H9 (cell line): ENCODE results near the gene ELFN1. TPM values are rescaled to one million over a fixed set of nuclear protein-coding genes. Genes with fewer than 3 reads are reported as not detected.
A peak's percentile ranks its signal among the peaks of the same experiment; 100 is the strongest.

Source experiments
- DNase-seq: peaks from one replicate; pipeline ENCODE4 v3.0.0-alpha.2; 2017
- H2AFZ ChIP-seq: one replicate; pipeline ENCODE4 v1.6.1; 2013; ENCODE audit warnings: mild to moderate bottlenecking, low read length, control low read depth, moderate library complexity
- H2AK5ac ChIP-seq: 2 replicates; pipeline ENCODE4 v1.6.1; 2013; ENCODE audit warnings: low read length, control low read depth, mixed read lengths; ENCODE audit not compliant: insufficient read length
- H2BK120ac ChIP-seq: one replicate; pipeline ENCODE4 v1.6.1; 2013; ENCODE audit warnings: low read depth, mild to moderate bottlenecking, low read length, control low read depth, inconsistent platforms; ENCODE audit not compliant: poor library complexity, severe bottlenecking
- H2BK12ac ChIP-seq: 2 replicates; pipeline ENCODE4 v1.6.1; 2013; ENCODE audit warnings: low read length, control low read depth, mixed read lengths, low read depth; ENCODE audit not compliant: insufficient read length
- H2BK15ac ChIP-seq: 2 replicates; pipeline ENCODE4 v1.6.1; 2013; ENCODE audit warnings: low read depth, low read length, control low read depth
- H2BK20ac ChIP-seq: one replicate; pipeline ENCODE4 v1.6.1; 2013; ENCODE audit warnings: low read depth, mild to moderate bottlenecking, low read length, control low read depth, inconsistent platforms; ENCODE audit not compliant: poor library complexity, severe bottlenecking
- H2BK5ac ChIP-seq: 2 replicates; pipeline ENCODE4 v1.6.1; 2013; ENCODE audit warnings: low read length, control low read depth, mixed read lengths; ENCODE audit not compliant: insufficient read length
- H3K14ac ChIP-seq: 2 replicates; pipeline ENCODE4 v1.6.1; 2013; ENCODE audit warnings: low read length, control low read depth; ENCODE audit not compliant: insufficient read depth
- H3K18ac ChIP-seq: 2 replicates; pipeline ENCODE4 v1.6.1; 2013; ENCODE audit warnings: low read depth, mild to moderate bottlenecking, mixed read lengths, low read length, control low read depth; ENCODE audit not compliant: insufficient read length
- H3K23ac ChIP-seq: 2 replicates; pipeline ENCODE4 v1.6.1; 2013; ENCODE audit warnings: low read length, control low read depth, mixed read lengths, low read depth; ENCODE audit not compliant: insufficient read length
- H3K23me2 ChIP-seq: 2 replicates; pipeline ENCODE4 v1.6.1; 2013; ENCODE audit warnings: low read depth, mild to moderate bottlenecking, mixed read lengths, low read length, control low read depth; ENCODE audit not compliant: insufficient read length, poor library complexity, severe bottlenecking
- H3K27ac ChIP-seq: 2 replicates; pipeline ENCODE4 v1.5.1; 2013; ENCODE audit warnings: low read length, control low read depth, mixed read lengths, low read depth; ENCODE audit not compliant: insufficient read length
- H3K27me3 ChIP-seq: 2 replicates; pipeline ENCODE4 v1.6.1; 2013; ENCODE audit warnings: low read length, control low read depth, inconsistent platforms; ENCODE audit not compliant: insufficient read depth
- H3K4ac ChIP-seq: 2 replicates; pipeline ENCODE4 v1.6.1; 2013; ENCODE audit warnings: low read depth, mild to moderate bottlenecking, control low read depth, inconsistent platforms, low read length, moderate library complexity
- H3K4me1 ChIP-seq: 2 replicates; pipeline ENCODE4 v1.6.1; 2013; ENCODE audit warnings: low read length, control low read depth, inconsistent platforms; ENCODE audit not compliant: insufficient read depth
- H3K4me2 ChIP-seq: 2 replicates; pipeline ENCODE4 v1.6.1; 2013; ENCODE audit warnings: low read length, control low read depth, mixed read lengths; ENCODE audit not compliant: insufficient read length, insufficient read depth
- H3K56ac ChIP-seq: 2 replicates; pipeline ENCODE4 v1.6.1; 2013; ENCODE audit warnings: low read depth, mild to moderate bottlenecking, mixed read lengths, low read length, control low read depth; ENCODE audit not compliant: insufficient read length
- H3K79me1 ChIP-seq: 2 replicates; pipeline ENCODE4 v1.6.1; 2013; ENCODE audit warnings: low read depth, mild to moderate bottlenecking, moderate library complexity, low read length, control low read depth, inconsistent platforms; ENCODE audit not compliant: insufficient read depth, poor library complexity, severe bottlenecking
- H3K79me2 ChIP-seq: 2 replicates; pipeline ENCODE4 v1.6.1; 2013; ENCODE audit warnings: low read length, control low read depth, inconsistent platforms; ENCODE audit not compliant: insufficient read depth
- H3K9ac ChIP-seq: 2 replicates; pipeline ENCODE4 v1.6.1; 2013; ENCODE audit warnings: low read length, control low read depth, mixed read lengths; ENCODE audit not compliant: insufficient read length; ENCODE audit errors: extremely low read depth
- H3K9me3 ChIP-seq: one replicate; pipeline ENCODE4 v1.6.1; 2013; ENCODE audit warnings: low read depth, low read length, inconsistent platforms; ENCODE audit not compliant: control insufficient read depth
- H3T11ph ChIP-seq: one replicate; pipeline ENCODE4 v1.6.1; 2013; ENCODE audit warnings: mild to moderate bottlenecking, low read length, control low read depth, inconsistent platforms
- H4K20me1 ChIP-seq: one replicate; pipeline ENCODE4 v1.6.1; 2013; ENCODE audit not compliant: control insufficient read depth, insufficient read length, insufficient read depth
- H4K5ac ChIP-seq: 2 replicates; pipeline ENCODE4 v1.6.1; 2013; ENCODE audit warnings: low read depth, mild to moderate bottlenecking, mixed read lengths, low read length, control low read depth; ENCODE audit not compliant: insufficient read length
- H4K8ac ChIP-seq: replicated peaks from 2 replicates; pipeline ENCODE4 v1.6.1; 2013; ENCODE audit warnings: low read length, control low read depth, mixed read lengths, low read depth; ENCODE audit not compliant: insufficient read length
- H4K91ac ChIP-seq: 2 replicates; pipeline ENCODE4 v1.6.1; 2013; ENCODE audit warnings: low read depth, mild to moderate bottlenecking, moderate library complexity, mixed read lengths, low read length, control low read depth; ENCODE audit not compliant: insufficient read length
- H3K27ac Mint-ChIP-seq, 3 experiments: 2 replicates in 2 of 3; 3 replicates in 1 of 3; pipeline ENCODE4 v1.8.0; 2020 to 2021; ENCODE audit warnings: mixed read lengths in 3 of 3, mild to moderate bottlenecking in 1 of 3, moderate library complexity in 1 of 3
- H3K27me3 Mint-ChIP-seq: 2 replicates; pipeline ENCODE4 v1.8.0; 2021; ENCODE audit warnings: low read depth, mild to moderate bottlenecking, moderate library complexity, mixed read lengths
- H3K36me3 Mint-ChIP-seq, 3 experiments: 2 replicates in 2 of 3; 3 replicates in 1 of 3; pipeline ENCODE4 v1.8.0; 2020 to 2021; ENCODE audit warnings: low read depth in 3 of 3, mixed read lengths in 3 of 3; ENCODE audit not compliant: insufficient read depth in 1 of 3
- H3K4me1 Mint-ChIP-seq, 2 experiments: 2 replicates each; pipeline ENCODE4 v1.8.0; 2020; ENCODE audit warnings: mixed read lengths in 2 of 2
- H3K4me3 Mint-ChIP-seq, 2 experiments: 2 replicates in 1 of 2; 3 replicates in 1 of 2; pipeline ENCODE4 v1.8.0; 2020 to 2021; ENCODE audit warnings: mild to moderate bottlenecking in 2 of 2, mixed read lengths in 2 of 2, moderate library complexity in 1 of 2
- H3K9me3 Mint-ChIP-seq, 2 experiments: 2 replicates in 1 of 2; 3 replicates in 1 of 2; pipeline ENCODE4 v1.8.0; 2020; ENCODE audit warnings: mild to moderate bottlenecking in 2 of 2, mixed read lengths in 2 of 2, moderate library complexity in 1 of 2
- CTCF ChIP-seq: fragments of 200-600 bp; sonication (generic); conservative IDR thresholded peaks from 3 replicates; pipeline ENCODE4 v1.8.0; 2021; ENCODE audit warnings: antibody characterized with exemption, mild to moderate bottlenecking
- WGBS: extraction: QIAGEN DNeasy Blood & Tissue Kit; methylation state at CpG from one replicate; pipeline ENCODE4 v1.1.7; 2013; ENCODE audit warnings: missing lambda C conversion rate, low lambda C conversion rate, mixed read lengths; ENCODE audit not compliant: insufficient read length; ENCODE audit errors: extremely low coverage; 5-methylcytosine and 5-hydroxymethylcytosine counted together
- total RNA-seq: library from RNA; stranded (reverse); gene quantifications from 2 replicates; pipeline ENCODE4 v1.2.1, GENCODE V29; 2021

The ELFN1 gene
- total RNA-seq, 1 experiment from 2014 or later, result 3.7 TPM

- peaks cover 70% of the 10 kb centered on the region for H3K27me3 Mint-ChIP-seq
- no peak overlapping the region for H3K4ac ChIP-seq
- no peak overlapping the region for H3T11ph ChIP-seq
- H4K20me1 ChIP-seq, result no peaks in the 10 kb centered on the region
- H2AFZ ChIP-seq, result no peak overlapping the region
- no peak overlapping the region for H3K9ac ChIP-seq
- no CpG with 5 or more reads among the region's 68 CpGs for WGBS
- H3K14ac ChIP-seq, result no peak overlapping the region
- H3K27me3 ChIP-seq, result peaks cover 37% of the 10 kb centered on the region; the same call in 1 of the 2 replicates
- peak overlapping the region; percentile 47 to 81 for H3K4me3 Mint-ChIP-seq
- no peak overlapping the region for H4K5ac ChIP-seq
- H3K4me2 ChIP-seq, result peak overlapping the region; percentile 73
- H3K36me3 Mint-ChIP-seq, result no peaks in the 10 kb centered on the region
- no peak overlapping the region for H3K27ac ChIP-seq
- no peak overlapping the region for H2BK12ac ChIP-seq
- H3K4me1 ChIP-seq, result no peaks in the 10 kb centered on the region
- H3K23me2 ChIP-seq, result peaks cover 14% of the 10 kb centered on the region
- no peak overlapping the region for H2BK5ac ChIP-seq
- H2AK5ac ChIP-seq, result no peak overlapping the region
- H3K9me3 Mint-ChIP-seq, result no peaks in the 10 kb centered on the region
- no peak overlapping the region for H2BK120ac ChIP-seq
- no peaks in the 10 kb centered on the region for H3K9me3 ChIP-seq
- H2BK15ac ChIP-seq, result no peak overlapping the region
- no peak for TF ChIP-seq CTCF
- no peak overlapping the region for H2BK20ac ChIP-seq
- H4K8ac ChIP-seq, result no peak overlapping the region
- H3K23ac ChIP-seq, result no peak overlapping the region
- H4K91ac ChIP-seq, result no peak overlapping the region
- H3K4me1 Mint-ChIP-seq, result peaks cover 4 to 17% of the 10 kb centered on the region in 2 experiments
- DNase-seq, result peak; percentile 45
- no peak overlapping the region for H3K27ac Mint-ChIP-seq
- H3K79me1 ChIP-seq, result no peaks in the 10 kb centered on the region
- no peaks in the 10 kb centered on the region for H3K79me2 ChIP-seq
- H3K56ac ChIP-seq, result no peak overlapping the region
- H3K18ac ChIP-seq, result no peak overlapping the region
Observed at GRCh38 chr7:1669064-1669951, 769 bp upstream of the ELFN1 start.
